ENCODE measurements around the gene SH3RF1. TPM values are rescaled to one million over a fixed set of nuclear protein-coding genes. Genes with fewer than 3 reads are reported as not detected.

SH3RF1 gene
- total RNA-seq, 1 donor from 2014 or later, result 17.1 TPM

DNA sequence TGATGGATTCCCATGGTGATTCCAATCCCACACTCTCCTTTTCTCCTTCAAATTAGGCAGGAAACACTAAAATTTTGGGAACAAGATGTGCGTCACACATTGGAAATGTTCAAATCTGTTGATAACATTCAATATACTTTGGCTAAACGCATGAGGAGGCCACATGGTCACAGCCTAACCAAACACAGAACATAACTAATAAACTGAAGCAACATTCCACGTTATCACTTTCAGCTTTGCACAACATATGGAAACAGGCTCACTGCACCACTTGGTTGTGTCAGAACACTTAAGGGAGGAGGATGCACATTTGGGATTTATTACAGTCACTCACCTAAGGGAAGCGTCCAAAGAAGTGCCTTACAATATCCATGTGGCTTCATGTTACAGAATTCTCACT lies 4.7 kb downstream of the SH3RF1 start:
- H3K36me3 ChIP-seq, result peaks cover 6% of the 10 kb centered on the region
- H3K4me1 ChIP-seq, result peaks cover 42% of the 10 kb centered on the region
- no peak overlapping the region for H2AFZ ChIP-seq (replicated peaks)
- Mint-ChIP-seq H3K27ac (no peak overlapping the region), H3K27me3 (ENCODE audit: insufficient read depth, low read depth) (no peaks in the 10 kb centered on the region), H3K4me3 (no peak overlapping the region), H3K36me3 (peaks cover 32% of the 10 kb centered on the region), H3K9me3 (peaks cover 5% of the 10 kb centered on the region), H3K4me1 (peaks cover 38% of the 10 kb centered on the region)
- TF ChIP-seq, protein P1, sequence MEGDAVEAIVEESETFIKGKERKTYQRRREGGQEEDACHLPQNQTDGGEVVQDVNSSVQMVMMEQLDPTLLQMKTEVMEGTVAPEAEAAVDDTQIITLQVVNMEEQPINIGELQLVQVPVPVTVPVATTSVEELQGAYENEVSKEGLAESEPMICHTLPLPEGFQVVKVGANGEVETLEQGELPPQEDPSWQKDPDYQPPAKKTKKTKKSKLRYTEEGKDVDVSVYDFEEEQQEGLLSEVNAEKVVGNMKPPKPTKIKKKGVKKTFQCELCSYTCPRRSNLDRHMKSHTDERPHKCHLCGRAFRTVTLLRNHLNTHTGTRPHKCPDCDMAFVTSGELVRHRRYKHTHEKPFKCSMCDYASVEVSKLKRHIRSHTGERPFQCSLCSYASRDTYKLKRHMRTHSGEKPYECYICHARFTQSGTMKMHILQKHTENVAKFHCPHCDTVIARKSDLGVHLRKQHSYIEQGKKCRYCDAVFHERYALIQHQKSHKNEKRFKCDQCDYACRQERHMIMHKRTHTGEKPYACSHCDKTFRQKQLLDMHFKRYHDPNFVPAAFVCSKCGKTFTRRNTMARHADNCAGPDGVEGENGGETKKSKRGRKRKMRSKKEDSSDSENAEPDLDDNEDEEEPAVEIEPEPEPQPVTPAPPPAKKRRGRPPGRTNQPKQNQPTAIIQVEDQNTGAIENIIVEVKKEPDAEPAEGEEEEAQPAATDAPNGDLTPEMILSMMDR (IDR thresholded peaks at IDR 0.05), result no peak
- no peak for TF ChIP-seq EZH2phosphoT487 (IDR thresholded peaks at IDR 0.05)
- no peak for TF ChIP-seq EZH2 (IDR thresholded peaks at IDR 0.05)
- no peaks in the 10 kb centered on the region for H3K27me3 ChIP-seq
- peaks cover 1% of the 10 kb centered on the region for H3F3A ChIP-seq (ENCODE audit: low read depth)
- H4K20me1 ChIP-seq (ENCODE audit: low read depth), result peaks cover 40% of the 10 kb centered on the region
- H3K4me2 ChIP-seq, result no peak overlapping the region
- peaks cover 95% of the 10 kb centered on the region for H3K79me2 ChIP-seq (ENCODE audit: low read depth)
- no peak overlapping the region for H3K4me3 ChIP-seq
- H3K27ac ChIP-seq, result no peak overlapping the region
- no peaks in the 10 kb centered on the region for H3K9me3 ChIP-seq (ENCODE audit: low read depth)
- DNase-seq (ENCODE audit: low spot score), result no peak
- no peak overlapping the region for H3K9ac ChIP-seq

DNA sequence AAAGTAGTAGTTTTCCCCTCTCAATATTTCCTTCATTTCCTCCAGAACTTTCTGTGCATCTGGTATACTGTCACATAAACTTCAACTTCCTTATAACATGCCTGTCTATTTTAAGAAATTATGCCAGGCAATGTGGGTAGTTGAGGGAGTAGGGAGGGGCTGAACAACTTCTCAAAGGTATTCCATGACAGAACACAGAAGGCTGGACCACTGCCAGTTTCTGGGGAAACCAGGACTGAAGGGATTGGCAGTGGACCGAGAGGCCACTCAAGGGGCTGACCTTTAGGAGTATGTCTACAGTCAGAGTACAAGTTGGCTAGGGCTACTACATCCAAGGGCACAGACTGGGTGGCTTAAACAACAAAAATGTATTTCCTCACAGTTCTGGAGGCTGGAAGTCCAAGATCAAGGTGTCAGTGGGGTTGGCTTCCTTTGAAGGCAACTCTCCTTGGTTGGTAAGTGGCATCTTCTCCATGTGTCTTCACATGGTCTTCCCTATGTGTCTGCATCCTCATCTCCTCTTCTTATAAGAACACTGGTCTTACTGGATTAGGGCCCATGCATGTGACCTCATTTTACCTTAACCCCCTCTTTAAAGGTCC lies 6.9 kb downstream of the SH3RF1 start:
- Mint-ChIP-seq H3K27ac (no peak overlapping the region), H3K4me3 (no peak overlapping the region), H3K4me1 (peaks cover 44% of the 10 kb centered on the region), H3K27me3 (ENCODE audit: insufficient read depth, low read depth) (no peaks in the 10 kb centered on the region), H3K9me3 (peaks cover 5% of the 10 kb centered on the region), H3K36me3 (peaks cover 36% of the 10 kb centered on the region)
- Histone ChIP-seq H3K27ac (no peak overlapping the region), H3K36me3 (peaks cover 6% of the 10 kb centered on the region), H3K4me3 (no peak overlapping the region), H3K9ac (no peak overlapping the region), H3K4me2 (no peak overlapping the region), H4K20me1 (ENCODE audit: low read depth) (peaks cover 53% of the 10 kb centered on the region), H3K4me1 (peaks cover 51% of the 10 kb centered on the region), H3K79me2 (ENCODE audit: low read depth) (peaks cover 100% of the 10 kb centered on the region), H3K9me3 (ENCODE audit: low read depth) (no peaks in the 10 kb centered on the region), H3F3A (ENCODE audit: low read depth) (peaks cover 9% of the 10 kb centered on the region), H3K27me3 (no peaks in the 10 kb centered on the region), H2AFZ (replicated peaks) (no peak overlapping the region)
- TF ChIP-seq, protein P1 (IDR thresholded peaks at IDR 0.05), result no peak
- no peak for TF ChIP-seq EZH2 (IDR thresholded peaks at IDR 0.05)
- no peak for TF ChIP-seq EZH2phosphoT487 (IDR thresholded peaks at IDR 0.05)
- DNase-seq (ENCODE audit: low spot score), result no peak

DNA sequence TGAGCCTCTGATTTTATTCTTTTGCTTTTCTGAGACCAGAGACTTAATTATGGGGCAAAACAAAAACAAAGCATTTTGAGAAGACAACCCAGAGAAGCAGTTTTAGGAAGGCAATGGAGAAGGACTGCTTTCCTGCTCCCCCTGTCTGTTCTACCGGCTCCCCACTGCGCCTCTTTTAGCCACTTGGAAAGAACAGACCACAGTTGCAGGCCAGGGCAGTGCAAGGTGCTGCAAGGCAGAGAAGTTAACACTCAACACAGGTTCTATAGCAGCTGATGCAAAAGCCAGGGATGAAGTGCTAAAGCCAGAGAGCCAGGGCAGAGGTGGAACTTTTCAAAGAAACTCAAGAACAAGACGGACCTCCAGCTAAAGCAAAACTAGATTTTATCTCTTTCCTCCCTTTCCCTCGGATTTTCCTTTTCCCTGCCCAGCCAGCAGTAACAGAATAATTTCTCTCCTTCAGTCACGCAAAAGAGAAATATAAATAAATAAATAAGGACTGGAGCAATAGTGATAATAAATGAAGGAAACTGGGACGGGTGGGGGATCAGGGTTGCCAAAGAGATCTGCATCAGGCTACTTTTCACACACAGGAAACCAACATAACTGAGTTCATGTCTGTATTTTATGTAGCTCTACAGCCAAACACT lies 10.4 kb downstream of the SH3RF1 start:
- Mint-ChIP-seq H3K27me3 (ENCODE audit: insufficient read depth, low read depth) (peaks cover 2% of the 10 kb centered on the region), H3K27ac (no peak overlapping the region), H3K9me3 (peaks cover 5% of the 10 kb centered on the region), H3K36me3 (peaks cover 29% of the 10 kb centered on the region), H3K4me1 (peaks cover 35% of the 10 kb centered on the region), H3K4me3 (no peak overlapping the region)
- Histone ChIP-seq H3K9me3 (ENCODE audit: low read depth) (no peaks in the 10 kb centered on the region), H3F3A (ENCODE audit: low read depth) (peaks cover 19% of the 10 kb centered on the region), H3K79me2 (ENCODE audit: low read depth) (peaks cover 100% of the 10 kb centered on the region), H4K20me1 (ENCODE audit: low read depth) (peaks cover 54% of the 10 kb centered on the region), H3K9ac (no peak overlapping the region), H3K27me3 (no peaks in the 10 kb centered on the region), H3K4me1 (peaks cover 45% of the 10 kb centered on the region), H3K4me2 (peak overlapping the region; percentile 51), H3K4me3 (no peak overlapping the region), H3K27ac (peak overlapping the region; percentile 73), H3K36me3 (peaks cover 6% of the 10 kb centered on the region), H2AFZ (replicated peaks) (no peak overlapping the region)
- DNase-seq (ENCODE audit: low spot score), result peak; percentile 39
- TF ChIP-seq, protein P1 (IDR thresholded peaks at IDR 0.05), result no peak
- TF ChIP-seq EZH2 (IDR thresholded peaks at IDR 0.05), result no peak
- no peak for TF ChIP-seq EZH2phosphoT487 (IDR thresholded peaks at IDR 0.05)

Data from neural progenitor cell (in vitro differentiated cells).